ENCODE results near the gene MYH14. TPM values are rescaled to one million over a fixed set of nuclear protein-coding genes. Genes with fewer than 3 reads are reported as not detected.

The MYH14 gene
- total and polyA plus RNA-seq, 9 of the 15 experiments (the other 6 are each of a cell fraction or from before 2014, with no cell fraction given), result 0.04 to 0.86 (median 0.19) TPM; not detected in 2

- TF ChIP-seq ZNF695 (CRISPR knock-in tag; IDR thresholded peaks at IDR 0.05), result no peak
- TF ChIP-seq RBM15 (IDR thresholded peaks at IDR 0.05; ENCODE audit: insufficient read depth, low read length), result no peak
- no peak for TF ChIP-seq RBBP5 (IDR thresholded peaks at IDR 0.05; ENCODE audit: borderline replicate concordance, insufficient read depth, low read length, poor library complexity, severe bottlenecking)
- TF ChIP-seq MYC (IDR thresholded peaks at IDR 0.05; ENCODE audit: low read depth, low read length), result peak; percentile 66
- peak; percentile 41; the same call in 1 of the 2 replicates for TF ChIP-seq MYC (CRISPR knock-in tag; IDR thresholded peaks at IDR 0.05; ENCODE audit: borderline replicate concordance, low read depth)
- TF ChIP-seq SOX6 (IDR thresholded peaks at IDR 0.05), result peak; percentile 33; the same call in 1 of the 2 replicates
- no peak for TF ChIP-seq SAP30 (IDR thresholded peaks at IDR 0.05; ENCODE audit: borderline replicate concordance, insufficient read depth, low read depth, low read length, poor library complexity, severe bottlenecking)
- TF ChIP-seq BMI1 (IDR thresholded peaks at IDR 0.05; ENCODE audit: low read length), result no peak
- no peak for TF ChIP-seq BRF1 (IDR thresholded peaks at IDR 0.05; ENCODE audit: borderline replicate concordance, extremely low read depth, insufficient read length)
- no peak for TF ChIP-seq ZNF583 (CRISPR knock-in tag; IDR thresholded peaks at IDR 0.05)
- peak; percentile 12 for TF ChIP-seq GTF3C2 (IDR thresholded peaks at IDR 0.05; ENCODE audit: borderline replicate concordance, extremely low read depth, insufficient read length)
- TF ChIP-seq ATF6 (CRISPR knock-in tag; IDR thresholded peaks at IDR 0.05), result 0 out of 2 replicates have a peak, but pooled peaks have one; percentile 59
- no peak for TF ChIP-seq ZNF696 (CRISPR knock-in tag; conservative IDR thresholded peaks at IDR 0.05)
- no peak for TF ChIP-seq CHAMP1 (IDR thresholded peaks at IDR 0.05)
- TF ChIP-seq ZBTB49 (CRISPR knock-in tag; IDR thresholded peaks at IDR 0.05; ENCODE audit: borderline replicate concordance), result no peak
These were observed 154.0 kb downstream of the MYH14 start (continued) for GRCh38 chr19:50357178-50358100.

All from K562 (cell line).